Stomach (tissue), 9 donors: Measurements from ENCODE around the gene EIF5B. TPM values are rescaled to one million over a fixed set of nuclear protein-coding genes. Genes with fewer than 3 reads are reported as not detected.

ENCODE experiments used
- DNase-seq, 2 donors: peaks; one replicate each; pipeline versions ENCODE4 v3.0.0 to v3.0.0-alpha.2; 2013 to 2019
- H3K27ac ChIP-seq, 5 donors: fragments of 200-600 bp in 4 of 5; sonication (generic) in 4 of 5; one replicate each; pipeline ENCODE4 v1.5.1; 2013 to 2019; ENCODE audit warnings: mild to moderate bottlenecking in 1 of 5, moderate library complexity in 1 of 5
- H3K27me3 ChIP-seq, 3 donors: fragments of 200-600 bp; sonication (generic); one replicate each; pipeline ENCODE4 v1.5.1; 2017 to 2019; ENCODE audit warnings: mixed run types in 1 of 3
- H3K36me3 ChIP-seq, 4 donors: fragments of 200-600 bp; sonication (generic); 1 replicate in 3 of 4; 2 replicates in 1 of 4; pipeline ENCODE4 v1.5.1; 2016 to 2019
- H3K4me1 ChIP-seq, 4 donors: fragments of 200-600 bp; sonication (generic); one replicate each; pipeline ENCODE4 v1.5.1; 2016 to 2019
- H3K4me3 ChIP-seq, 4 donors: fragments of 200-600 bp; sonication (generic) in 3 of 4; one replicate each; pipeline ENCODE4 v1.5.1; 2016 to 2019; ENCODE audit warnings: mild to moderate bottlenecking in 1 of 4
- H3K9me3 ChIP-seq, 4 donors: fragments of 200-600 bp; sonication (generic); one replicate each; pipeline ENCODE4 v1.5.1; 2016 to 2019
- CTCF ChIP-seq, 7 experiments: fragments of 450-650 bp in 4 of 7; fragments of 200-600 bp in 3 of 7; sonication (generic) in 3 of 7; IDR thresholded peaks; one replicate each; pipeline ENCODE4 v1.5.1; 2016 to 2019; ENCODE audit warnings: antibody characterized with exemption in 7 of 7, control low read depth in 2 of 7, mild to moderate bottlenecking in 1 of 7
- EP300 ChIP-seq: sonication (generic); formaldehyde crosslinking; IDR thresholded peaks from one replicate; pipeline ENCODE4 v1.6.1; 2017; ENCODE audit warnings: antibody characterized with exemption
- POLR2A ChIP-seq, 4 donors: fragments of 450-650 bp; IDR thresholded peaks; one replicate each; pipeline ENCODE4 v1.6.1; 2016; ENCODE audit warnings: antibody characterized with exemption in 4 of 4, control low read depth in 2 of 4, mild to moderate bottlenecking in 1 of 4, moderate library complexity in 1 of 4
- POLR2AphosphoS5 ChIP-seq, 3 donors: sonication (generic); formaldehyde crosslinking; IDR thresholded peaks; one replicate each; pipeline ENCODE4 v1.6.1; 2016; ENCODE audit warnings: antibody characterized with exemption in 3 of 3
- WGBS, 5 donors: extraction: QIAGEN DNeasy Blood & Tissue Kit in 3 of 5; methylation state at CpG; one replicate each; pipeline versions ENCODE4 v1.1.5 to v1.1.7; 2013 to 2018; 5-methylcytosine and 5-hydroxymethylcytosine counted together
- intact Hi-C: fragments of 100-400 bp; cut with DNase I; formaldehyde crosslinking; loops from one replicate; pipeline ENCODE4 v1.15.1; 2023; ENCODE audit warnings: low total_unique reads
- polyA plus RNA-seq, 3 donors: library from polyadenylated mRNA; stranded (reverse); fragments of 200-250 nt; gene quantifications; one replicate each; pipeline ENCODE4 v1.2.3, GENCODE V29; 2013
- total RNA-seq, 5 donors: library from RNA; depleted of rRNA; stranded (reverse); fragments of >200 nt; gene quantifications; one replicate each; pipeline versions ENCODE4 v1.1.0 to v1.2.3, GENCODE V29; 2014 to 2016
- donor health status: healthy with polysubstance abuse.
- donor health status: Bipolar disorder and iron deficiency.
- donor health status: healthy.

EIF5B gene
- total and polyA plus RNA-seq, 8 donors, result 22.3 to 518 (median 45.1) TPM

GRCh38 chr2:99442837-99443236 lies 105.6 kb downstream of the EIF5B start:
- intact Hi-C loops, result no loop called here
- WGBS, 5 donors, result 60 to 82% (median 79%) methylated on average over 1 of the region's 1 CpG
- DNase-seq, result no peak
- TF ChIP-seq POLR2A (IDR thresholded peaks at IDR 0.05) (no peak), POLR2AphosphoS5 (IDR thresholded peaks at IDR 0.05) (no peak), CTCF (IDR thresholded peaks at IDR 0.05) (peak in 2 of 7 experiments; percentile 9)
- peaks cover 10 to 66% (median 52%) of the 10 kb centered on the region in 4 donors for H3K36me3 ChIP-seq
- no peak overlapping the region for H3K27ac ChIP-seq
- H3K4me1 ChIP-seq, result peaks cover 0 to 18% (median 0%) of the 10 kb centered on the region in 4 donors
- H3K4me3 ChIP-seq, result no peak overlapping the region
- no peaks in the 10 kb centered on the region for H3K27me3 ChIP-seq
- no peaks in the 10 kb centered on the region for H3K9me3 ChIP-seq

- intact Hi-C loops, result no loop called here
- H3K4me1 ChIP-seq, result peaks cover 0 to 18% (median 2%) of the 10 kb centered on the region in 4 donors
- 78 to 88% (median 84%) methylated on average over 2 of the region's 2 CpGs for WGBS, 5 donors
Measured at GRCh38 chr2:99444222-99444621, 107.0 kb downstream of the EIF5B start.

GRCh38 chr2:99445065-99445464 lies 107.9 kb downstream of the EIF5B start:
- Histone ChIP-seq H3K4me1 (peaks cover 0 to 21% (median 4%) of the 10 kb centered on the region in 4 donors), H3K9me3 (no peaks in the 10 kb centered on the region), H3K27me3 (no peaks in the 10 kb centered on the region), H3K36me3 (peaks cover 0 to 60% (median 50%) of the 10 kb centered on the region in 4 donors), H3K4me3 (no peak overlapping the region), H3K27ac (no peak overlapping the region)
- 56 to 64% (median 59%) methylated on average over 4 of the region's 4 CpGs for WGBS, 5 donors
- DNase-seq, result no peak
- intact Hi-C loops, result no loop called here
- TF ChIP-seq CTCF (IDR thresholded peaks at IDR 0.05), result no peak
- no peak for TF ChIP-seq POLR2AphosphoS5 (IDR thresholded peaks at IDR 0.05)
- no peak for TF ChIP-seq POLR2A (IDR thresholded peaks at IDR 0.05)
- TF ChIP-seq EP300, result no peak

More at GRCh38 chr2:99444222-99444621, 107.0 kb downstream of the EIF5B start:
- no peak overlapping the region for H3K4me3 ChIP-seq
- DNase-seq, result no peak
- no peaks in the 10 kb centered on the region for H3K9me3 ChIP-seq
- no peaks in the 10 kb centered on the region for H3K27me3 ChIP-seq
- H3K27ac ChIP-seq, result no peak overlapping the region
- H3K36me3 ChIP-seq, result peaks cover 0 to 64% (median 52%) of the 10 kb centered on the region in 4 donors
- TF ChIP-seq EP300 (no peak), POLR2AphosphoS5 (IDR thresholded peaks at IDR 0.05) (no peak)

GRCh38 chr2:99448556-99448955 lies 111.4 kb downstream of the EIF5B start:
- H3K36me3 ChIP-seq, result peaks cover 0 to 54% (median 52%) of the 10 kb centered on the region in 4 donors
- peak in 1 of 3 donors; percentile 18 for TF ChIP-seq POLR2AphosphoS5 (IDR thresholded peaks at IDR 0.05)
- TF ChIP-seq EP300, result no peak
- whole genome bisulfite sequencing, 5 donors, result 69 to 83% (median 74%) methylated on average over 2 of the region's 2 CpGs
- no peak overlapping the region for H3K4me3 ChIP-seq
- no peak for DNase-seq
- no peaks in the 10 kb centered on the region for H3K9me3 ChIP-seq
- H3K4me1 ChIP-seq, result peaks cover 0 to 35% (median 14%) of the 10 kb centered on the region in 4 donors
- no peak overlapping the region for H3K27ac ChIP-seq
- intact Hi-C loops, result no loop called here
- no peaks in the 10 kb centered on the region for H3K27me3 ChIP-seq

- Histone ChIP-seq H3K4me1 (peaks cover 0 to 27% (median 12%) of the 10 kb centered on the region in 4 donors), H3K9me3 (no peaks in the 10 kb centered on the region), H3K4me3 (no peak overlapping the region), H3K27ac (no peak overlapping the region), H3K27me3 (no peaks in the 10 kb centered on the region), H3K36me3 (peaks cover 0 to 62% (median 59%) of the 10 kb centered on the region in 4 donors)
- DNase-seq, result no peak
- intact Hi-C loops, result no loop called here
- 76 to 88% (median 83%) methylated on average over 1 of the region's 1 CpG for WGBS, 5 donors
- TF ChIP-seq POLR2AphosphoS5 (IDR thresholded peaks at IDR 0.05) (no peak), CTCF (IDR thresholded peaks at IDR 0.05) (no peak), EP300 (no peak), POLR2A (IDR thresholded peaks at IDR 0.05) (no peak)
Measured at GRCh38 chr2:99450199-99450598, 113.0 kb downstream of the EIF5B start.

Other genes with a start within 250 kb of the EIF5B start
- gene C2orf15, start 195.7 kb upstream of the EIF5B start, total RNA-seq, result 1 to 10 TPM in 3 of 5 donors, not detected in 2; 1.8 to 5.9 (median 5.1) TPM
- gene C2orf15, start 195.7 kb upstream of the EIF5B start, polyA plus RNA-seq, result 1 to 10 TPM; 1.5 to 3.4 (median 2.4) TPM
- 10 to 100 TPM in 3 of 5 donors, 1 to 10 TPM in 2; 3.8 to 19.3 (median 10.3) TPM for gene TSGA10, start 182.4 kb upstream of the EIF5B start, total RNA-seq
- 1 to 10 TPM; 1.3 to 5.8 (median 1.8) TPM for gene TSGA10, start 182.4 kb upstream of the EIF5B start, polyA plus RNA-seq
- gene LIPT1, start 182.4 kb upstream of the EIF5B start, total RNA-seq, result 10 to 100 TPM in 3 of 5 donors, 1 to 10 TPM in 2; 4.5 to 31.7 (median 11.0) TPM
- gene LIPT1, start 182.4 kb upstream of the EIF5B start, polyA plus RNA-seq, result 10 to 100 TPM in 2 of 3 donors, 1 to 10 TPM in 1; 8.0 to 12.7 (median 11.5) TPM
- 100 to 1,000 TPM in 1 of 5 donors, 10 to 100 TPM in 3, 1 to 10 TPM in 1; 2.0 to 132 (median 37.9) TPM for gene MITD1, start 156.3 kb upstream of the EIF5B start, total RNA-seq
- 10 to 100 TPM; 22.4 to 48.8 (median 29.0) TPM for gene MITD1, start 156.3 kb upstream of the EIF5B start, polyA plus RNA-seq
- gene MRPL30, start 156.2 kb upstream of the EIF5B start, total RNA-seq, result 10 to 100 TPM in 4 of 5 donors, 1 to 10 TPM in 1; 1.4 to 97.4 (median 38.4) TPM
- gene MRPL30, start 156.2 kb upstream of the EIF5B start, polyA plus RNA-seq, result 10 to 100 TPM; 20.7 to 24.7 (median 21.4) TPM
- gene LYG2, start 81.7 kb upstream of the EIF5B start, total RNA-seq, result under 1 TPM in 1 of 5 donors, not detected in 4; 0.92 TPM
- gene LYG2, start 81.7 kb upstream of the EIF5B start, polyA plus RNA-seq, result not detected
- 10 to 100 TPM in 1 of 5 donors, 1 to 10 TPM in 2, not detected in 2; 1.1 to 16.4 (median 2.6) TPM for gene LYG1, start 36.2 kb upstream of the EIF5B start, total RNA-seq
- gene LYG1, start 36.2 kb upstream of the EIF5B start, polyA plus RNA-seq, result 1 to 10 TPM in 1 of 3 donors, under 1 TPM in 1, not detected in 1; 1.00 to 3.7 TPM
- gene TXNDC9, start 1.1 kb upstream of the EIF5B start, total RNA-seq, result 10 to 100 TPM; 10.7 to 73.2 (median 22.2) TPM
- gene TXNDC9, start 1.1 kb upstream of the EIF5B start, polyA plus RNA-seq, result 10 to 100 TPM; 13.9 to 39.3 (median 31.9) TPM
- gene REV1, start 152.6 kb downstream of the EIF5B start, total RNA-seq, result 100 to 1,000 TPM in 1 of 5 donors, 10 to 100 TPM in 4; 11.7 to 122 (median 42.2) TPM
- gene REV1, start 152.6 kb downstream of the EIF5B start, polyA plus RNA-seq, result 10 to 100 TPM in 1 of 3 donors, 1 to 10 TPM in 2; 6.5 to 21.3 (median 8.2) TPM